HG02938 (cell line): ENCODE measurements around the gene SYT11.

Experiments
- ATAC-seq: cut with Tn5 transposase; IDR thresholded peaks from one replicate; pipeline ENCODE4 v1.9.1; 2021; ENCODE audit warnings: mild to moderate bottlenecking, moderate library complexity; ENCODE audit not compliant: unreplicated experiment

Gene SYT11

DNA sequence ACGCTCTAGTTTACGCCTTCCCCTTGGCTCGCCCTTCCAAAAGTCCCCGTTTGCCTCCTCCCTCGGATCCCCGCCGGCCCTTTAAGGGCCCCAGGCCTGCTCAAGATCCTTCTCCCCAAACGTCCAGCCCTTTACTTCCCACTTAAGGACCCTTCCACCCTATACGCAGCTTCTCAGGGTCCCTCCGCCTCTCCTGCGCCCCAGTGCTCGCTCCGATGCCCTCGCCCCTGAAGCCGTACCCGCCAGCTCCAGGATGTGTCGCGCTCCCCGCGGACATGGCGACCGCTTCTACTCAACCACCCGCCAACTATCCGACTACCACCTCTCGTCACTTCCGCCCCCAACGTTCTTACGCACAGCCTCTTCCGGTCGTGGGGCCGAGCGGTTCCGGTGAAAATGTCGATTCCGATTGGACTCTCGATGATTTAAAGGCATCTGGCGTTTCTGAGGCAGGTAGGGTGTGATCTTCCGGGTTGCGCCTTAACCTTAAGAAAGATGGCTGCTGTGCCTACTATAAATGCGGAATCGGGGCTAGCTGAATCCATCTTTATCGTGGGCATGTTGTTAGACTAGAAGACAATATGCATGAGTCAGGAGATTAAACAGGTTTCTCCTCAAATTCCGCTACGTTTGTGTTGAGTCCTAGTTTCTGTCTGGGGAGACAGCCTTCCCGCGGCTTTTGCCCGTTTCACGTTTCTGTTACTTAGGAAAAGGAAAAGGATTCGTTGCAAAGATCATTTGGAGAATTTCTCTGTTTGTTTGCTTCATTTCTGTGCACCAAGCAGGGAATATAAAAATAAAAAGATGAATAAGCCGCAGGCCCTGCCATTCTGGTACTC is 74.9 kb downstream of the SYT11 start, which contains the start of gene KHDC4:
TSS of gene KHDC4 (minus strand) at position 317 of the 839 bp plus-strand sequence. CDS start at position 277, 40 bp downstream.
- ATAC-seq = peak; percentile 91
